Panc1 (cell line): Measurements from ENCODE around the gene KRTAP5-11.
"Not testable (repeated sequence)": the region's sequence is repeated elsewhere in the genome, so short reads cannot be mapped to it uniquely, and the experiment has no call there.

Source experiments
- POLR2AphosphoS5 ChIP-seq: IDR thresholded peaks from 2 replicates; pipeline ENCODE4 v1.6.1; 2012; ENCODE audit warnings: mild to moderate bottlenecking, low read depth, low read length, moderate library complexity
- SIN3A ChIP-seq: IDR thresholded peaks from 2 replicates; pipeline ENCODE4 v1.6.1; 2012; ENCODE audit warnings: low read depth, mild to moderate bottlenecking, low read length, moderate library complexity, borderline replicate concordance; ENCODE audit not compliant: insufficient read depth
- TCF7L2 ChIP-seq: IDR thresholded peaks from 2 replicates; pipeline ENCODE4 v1.6.1; 2011; ENCODE audit warnings: mild to moderate bottlenecking, low read depth, low read length, inconsistent platforms
- TF ChIP-seq, protein P1 (sequence below): fragments of 450-650 bp; IDR thresholded peaks from 2 replicates; pipeline ENCODE4 v1.5.1; 2017; ENCODE audit warnings: mild to moderate bottlenecking
- TF ChIP-seq, protein P2 (sequence below), 2 experiments: IDR thresholded peaks; 2 replicates each; pipeline ENCODE4 v1.6.1; 2011 to 2012; ENCODE audit warnings: low read depth in 2 of 2, control low read depth in 1 of 2, low read length in 1 of 2, mild to moderate bottlenecking in 1 of 2, moderate library complexity in 1 of 2; ENCODE audit not compliant: insufficient read depth in 1 of 2

DNA sequence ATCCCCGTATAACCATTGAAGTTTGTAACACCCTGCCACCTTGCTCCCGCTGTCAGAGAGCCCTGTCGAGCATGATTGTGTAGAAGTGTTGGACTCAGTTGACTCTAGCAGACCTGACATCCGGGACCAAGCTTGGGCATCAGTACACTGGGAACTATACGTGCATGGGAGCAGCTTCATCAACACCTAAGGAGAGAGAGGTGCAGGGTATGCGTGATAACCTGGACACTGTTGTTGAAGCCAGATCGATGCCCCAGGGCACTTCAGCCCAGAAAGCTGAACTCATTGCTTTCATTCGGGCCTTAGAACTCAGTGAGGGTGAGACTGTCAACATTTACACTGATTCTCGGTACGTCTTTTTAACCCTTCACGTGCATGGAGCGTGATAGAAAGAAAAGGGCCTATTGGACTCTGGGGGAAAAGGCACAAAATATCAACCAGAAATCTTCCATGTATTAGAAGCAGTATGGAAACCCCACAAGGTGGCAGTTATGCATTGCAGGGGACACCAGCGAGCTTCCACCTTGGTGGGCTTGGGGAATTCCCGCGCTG lies 31.8 kb upstream of the KRTAP5-11 start:
- TF ChIP-seq SIN3A, POLR2AphosphoS5, TCF7L2: not testable (repeated sequence)
- TF ChIP-seq, protein P1, sequence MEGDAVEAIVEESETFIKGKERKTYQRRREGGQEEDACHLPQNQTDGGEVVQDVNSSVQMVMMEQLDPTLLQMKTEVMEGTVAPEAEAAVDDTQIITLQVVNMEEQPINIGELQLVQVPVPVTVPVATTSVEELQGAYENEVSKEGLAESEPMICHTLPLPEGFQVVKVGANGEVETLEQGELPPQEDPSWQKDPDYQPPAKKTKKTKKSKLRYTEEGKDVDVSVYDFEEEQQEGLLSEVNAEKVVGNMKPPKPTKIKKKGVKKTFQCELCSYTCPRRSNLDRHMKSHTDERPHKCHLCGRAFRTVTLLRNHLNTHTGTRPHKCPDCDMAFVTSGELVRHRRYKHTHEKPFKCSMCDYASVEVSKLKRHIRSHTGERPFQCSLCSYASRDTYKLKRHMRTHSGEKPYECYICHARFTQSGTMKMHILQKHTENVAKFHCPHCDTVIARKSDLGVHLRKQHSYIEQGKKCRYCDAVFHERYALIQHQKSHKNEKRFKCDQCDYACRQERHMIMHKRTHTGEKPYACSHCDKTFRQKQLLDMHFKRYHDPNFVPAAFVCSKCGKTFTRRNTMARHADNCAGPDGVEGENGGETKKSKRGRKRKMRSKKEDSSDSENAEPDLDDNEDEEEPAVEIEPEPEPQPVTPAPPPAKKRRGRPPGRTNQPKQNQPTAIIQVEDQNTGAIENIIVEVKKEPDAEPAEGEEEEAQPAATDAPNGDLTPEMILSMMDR = not testable (repeated sequence)
- TF ChIP-seq, protein P2, sequence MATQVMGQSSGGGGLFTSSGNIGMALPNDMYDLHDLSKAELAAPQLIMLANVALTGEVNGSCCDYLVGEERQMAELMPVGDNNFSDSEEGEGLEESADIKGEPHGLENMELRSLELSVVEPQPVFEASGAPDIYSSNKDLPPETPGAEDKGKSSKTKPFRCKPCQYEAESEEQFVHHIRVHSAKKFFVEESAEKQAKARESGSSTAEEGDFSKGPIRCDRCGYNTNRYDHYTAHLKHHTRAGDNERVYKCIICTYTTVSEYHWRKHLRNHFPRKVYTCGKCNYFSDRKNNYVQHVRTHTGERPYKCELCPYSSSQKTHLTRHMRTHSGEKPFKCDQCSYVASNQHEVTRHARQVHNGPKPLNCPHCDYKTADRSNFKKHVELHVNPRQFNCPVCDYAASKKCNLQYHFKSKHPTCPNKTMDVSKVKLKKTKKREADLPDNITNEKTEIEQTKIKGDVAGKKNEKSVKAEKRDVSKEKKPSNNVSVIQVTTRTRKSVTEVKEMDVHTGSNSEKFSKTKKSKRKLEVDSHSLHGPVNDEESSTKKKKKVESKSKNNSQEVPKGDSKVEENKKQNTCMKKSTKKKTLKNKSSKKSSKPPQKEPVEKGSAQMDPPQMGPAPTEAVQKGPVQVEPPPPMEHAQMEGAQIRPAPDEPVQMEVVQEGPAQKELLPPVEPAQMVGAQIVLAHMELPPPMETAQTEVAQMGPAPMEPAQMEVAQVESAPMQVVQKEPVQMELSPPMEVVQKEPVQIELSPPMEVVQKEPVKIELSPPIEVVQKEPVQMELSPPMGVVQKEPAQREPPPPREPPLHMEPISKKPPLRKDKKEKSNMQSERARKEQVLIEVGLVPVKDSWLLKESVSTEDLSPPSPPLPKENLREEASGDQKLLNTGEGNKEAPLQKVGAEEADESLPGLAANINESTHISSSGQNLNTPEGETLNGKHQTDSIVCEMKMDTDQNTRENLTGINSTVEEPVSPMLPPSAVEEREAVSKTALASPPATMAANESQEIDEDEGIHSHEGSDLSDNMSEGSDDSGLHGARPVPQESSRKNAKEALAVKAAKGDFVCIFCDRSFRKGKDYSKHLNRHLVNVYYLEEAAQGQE (IDR thresholded peaks at IDR 0.05; ENCODE audit: insufficient read depth in 1 of 2, low read depth in 2 of 2, low read length in 1 of 2) = not testable (repeated sequence)
